OCI-M1 (cell line): Measurements from ENCODE around the gene BAIAP2.
"Not testable (repeated sequence)": the region's sequence is repeated elsewhere in the genome, so short reads cannot be mapped to it uniquely, and the experiment has no call there.

ENCODE experiments used
- DNase-seq: peaks from one replicate; lab custom pipeline; 2025; lab: John Stamatoyannopoulos, UW

The BAIAP2 gene

DNA sequence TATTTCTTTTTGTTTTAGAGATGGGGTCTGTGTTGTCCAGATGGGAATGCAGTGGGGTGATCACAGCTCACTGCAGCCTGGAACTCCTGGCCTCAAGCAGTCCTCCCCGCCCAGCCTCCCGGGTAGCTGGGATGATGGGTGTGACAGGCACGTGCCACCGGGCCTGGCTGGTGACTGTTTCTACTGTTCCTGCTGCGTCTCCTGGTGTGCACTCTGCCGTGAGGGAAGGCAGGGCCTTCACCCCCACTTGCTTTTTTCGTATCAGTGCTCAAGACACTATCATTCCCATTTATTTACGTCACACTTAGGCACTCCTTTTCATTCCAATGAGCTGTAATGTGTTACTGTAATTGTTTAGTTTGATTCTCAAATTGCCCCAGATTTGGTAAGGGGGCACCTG is 105.1 kb downstream of the BAIAP2 start:
- no peak for DNase-seq

- DNase-seq: no peak
Measured at GRCh38 chr17:81140695-81141094, 105.7 kb downstream of the BAIAP2 start.

DNA sequence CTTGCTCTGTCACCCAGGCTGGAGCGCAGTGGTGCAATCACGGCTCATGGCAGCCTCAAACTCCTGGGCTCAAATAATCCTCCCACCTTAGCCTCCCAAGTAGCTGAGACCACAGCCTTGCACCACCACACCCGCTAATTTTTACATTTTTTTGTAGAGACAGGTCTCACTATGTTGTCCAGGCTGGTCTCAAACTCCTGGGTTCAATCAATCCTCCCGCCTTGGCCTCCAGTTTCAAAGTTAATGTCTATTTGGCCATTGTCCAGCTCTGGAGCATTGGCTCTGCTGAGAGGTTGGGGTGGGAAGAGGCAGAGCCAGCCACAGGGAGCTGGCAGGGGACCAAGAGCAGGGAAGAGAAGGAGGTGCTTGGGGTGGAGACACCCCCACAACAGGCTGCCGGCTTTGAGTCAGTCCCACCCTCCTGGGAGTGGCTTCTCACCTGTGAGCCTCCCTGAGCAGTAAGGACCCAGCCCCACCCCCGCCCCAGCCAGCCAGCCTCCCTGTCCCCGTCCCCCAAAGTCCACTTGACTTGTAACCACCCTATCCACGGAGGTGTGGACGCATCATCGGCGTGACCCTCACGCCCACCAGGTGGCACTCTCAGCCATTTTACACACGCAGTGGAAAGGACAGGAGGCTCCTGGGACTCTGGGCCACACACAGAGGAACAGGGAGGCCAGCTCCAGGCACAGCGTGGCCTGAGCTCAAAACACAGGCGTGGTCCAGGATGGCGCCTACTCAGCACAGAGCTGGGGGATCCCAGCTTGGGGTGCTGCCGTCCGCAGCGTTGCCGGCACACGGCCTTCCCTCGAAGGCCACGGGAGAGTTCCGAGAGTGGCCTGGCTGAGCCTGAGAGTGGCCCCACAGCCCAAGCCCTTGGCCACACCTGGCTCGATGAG is 107.6 kb downstream of the BAIAP2 start:
- peak; percentile 87 for DNase-seq

DNA sequence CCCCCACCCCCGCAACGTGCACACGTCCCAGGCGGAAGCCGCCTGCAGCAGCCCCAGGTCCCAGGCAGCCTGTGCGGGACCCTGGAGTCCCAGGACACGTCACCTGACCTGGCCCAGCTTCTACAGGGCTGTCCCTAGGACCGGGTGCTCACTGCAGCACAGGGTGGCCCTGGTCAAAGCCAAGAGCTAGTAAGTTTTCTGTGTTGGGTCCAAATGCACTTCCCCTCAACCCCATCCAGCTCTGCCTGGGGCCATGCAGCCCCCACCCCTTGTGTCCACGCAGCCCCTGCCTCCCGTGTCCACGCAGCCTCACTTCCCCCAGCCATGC is 108.2 kb downstream of the BAIAP2 start:
- DNase-seq: no peak

GRCh38 chr17:81143717-81144422 is 108.9 kb downstream of the BAIAP2 start:
- DNase-seq: no peak

DNA sequence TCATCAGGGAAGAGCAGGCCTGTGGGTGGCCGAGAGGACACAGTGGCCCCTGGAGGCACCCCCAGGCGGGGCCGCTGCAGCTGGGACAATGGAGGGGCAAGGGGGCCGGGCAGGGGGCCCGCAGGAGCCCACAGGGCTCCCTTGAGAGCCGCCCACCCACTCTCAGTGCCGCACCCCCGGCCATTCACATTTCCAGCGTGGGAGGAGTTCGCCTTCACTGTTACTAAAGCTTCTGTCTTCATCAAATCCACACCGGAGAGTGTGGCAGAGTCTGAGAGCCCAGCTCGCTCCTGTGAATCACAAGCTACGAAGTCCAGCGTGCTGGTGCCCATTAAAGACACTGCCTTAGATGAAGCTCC is 109.5 kb downstream of the BAIAP2 start:
- DNase-seq: no peak

DNA sequence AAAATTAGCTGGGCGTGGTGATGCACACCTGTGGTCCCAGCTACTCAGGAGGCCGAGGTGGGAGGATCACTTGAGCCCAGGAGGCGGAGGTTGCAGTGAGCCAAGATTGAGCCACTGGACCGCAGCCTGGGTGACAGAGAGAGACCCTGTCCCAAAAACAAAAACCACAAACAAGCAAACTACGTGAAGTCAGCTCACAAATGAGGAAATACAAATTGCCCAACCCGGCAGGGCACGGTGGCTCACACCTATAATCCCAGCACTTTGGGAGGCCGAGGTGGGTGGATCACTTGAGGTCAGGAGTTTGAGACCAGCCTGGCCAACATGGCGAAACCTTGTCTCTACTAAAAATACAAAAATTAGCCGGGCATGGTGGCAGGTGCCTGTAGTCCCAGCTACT is 111.3 kb downstream of the BAIAP2 start:
- not testable (repeated sequence) for DNase-seq

- no peak for DNase-seq
Measured at GRCh38 chr17:81147701-81148100, 112.8 kb downstream of the BAIAP2 start.

- no peak for DNase-seq
Measured at GRCh38 chr17:81148571-81148970, 113.6 kb downstream of the BAIAP2 start.

- DNase-seq: no peak
Measured at GRCh38 chr17:81148986-81149533, 114.1 kb downstream of the BAIAP2 start.

- DNase-seq: no peak
Measured at GRCh38 chr17:81150377-81151077, 115.6 kb downstream of the BAIAP2 start.

DNA sequence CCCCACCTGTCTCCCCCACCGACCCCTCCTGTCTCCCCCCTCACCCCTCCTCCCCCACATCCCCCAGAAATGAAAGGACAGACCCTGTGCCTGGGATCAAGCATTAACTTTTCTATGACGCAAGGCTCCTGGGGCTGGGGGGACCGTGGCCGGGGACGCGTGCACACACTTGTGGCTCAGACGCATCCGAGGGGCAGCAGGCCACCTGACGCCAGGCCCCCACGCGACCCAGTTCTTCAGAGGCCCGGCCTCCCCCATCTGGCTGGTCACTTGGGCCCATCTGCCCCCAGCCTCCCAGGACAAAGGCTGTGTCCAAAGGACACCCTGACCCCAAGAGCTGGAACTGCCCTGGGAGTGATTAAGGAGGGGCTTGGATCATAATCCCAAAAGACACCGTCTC is 116.3 kb downstream of the BAIAP2 start:
- DNase-seq: no peak

DNA sequence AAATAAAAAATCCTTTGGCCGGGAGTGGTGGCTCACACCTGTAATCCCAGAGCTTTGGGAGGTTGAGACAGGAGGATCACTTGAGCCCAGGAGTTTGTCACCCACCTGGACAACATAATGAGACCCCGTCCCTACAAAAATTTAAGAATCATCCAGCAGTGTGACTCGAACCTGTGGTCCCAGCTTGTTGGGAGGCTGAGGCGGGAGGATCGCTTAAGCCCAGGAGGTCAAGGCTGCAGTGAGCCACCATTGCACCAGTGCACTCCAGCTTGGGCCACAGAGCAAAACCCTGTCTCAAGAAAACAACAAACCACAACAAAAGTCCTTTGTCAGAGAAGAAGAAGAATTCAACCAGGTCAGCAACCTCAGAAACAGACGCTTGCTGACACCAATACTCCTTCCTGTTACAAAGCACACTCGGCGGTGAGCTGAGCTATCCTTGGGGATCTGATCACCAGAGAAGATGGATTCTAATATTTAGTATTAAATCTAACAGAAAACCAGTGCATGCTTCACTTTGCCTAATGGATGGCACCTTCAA is 117.4 kb downstream of the BAIAP2 start:
- DNase-seq: no peak

DNA sequence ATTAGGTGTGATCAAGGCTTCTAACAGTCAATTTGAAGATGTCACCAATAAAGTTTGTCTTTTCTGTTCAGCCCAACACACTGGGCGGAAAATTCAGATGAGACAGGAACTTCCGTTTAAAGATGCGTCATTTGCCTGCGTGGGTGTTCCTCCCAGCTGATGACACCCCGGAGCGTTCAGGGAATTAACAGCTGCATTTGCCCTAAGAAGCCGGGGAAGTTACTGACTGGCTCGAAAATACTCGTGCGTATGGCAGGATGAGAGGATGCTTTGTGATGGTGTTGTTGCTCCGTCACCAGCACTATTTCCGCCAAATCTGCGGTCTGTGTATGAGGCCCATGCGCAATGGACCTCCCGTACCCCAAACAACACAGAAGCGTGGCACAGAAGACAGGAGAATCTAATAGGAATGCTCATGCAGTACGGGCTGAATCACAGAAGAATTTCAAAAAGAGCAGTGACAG is 118.4 kb downstream of the BAIAP2 start:
- no peak for DNase-seq

DNA sequence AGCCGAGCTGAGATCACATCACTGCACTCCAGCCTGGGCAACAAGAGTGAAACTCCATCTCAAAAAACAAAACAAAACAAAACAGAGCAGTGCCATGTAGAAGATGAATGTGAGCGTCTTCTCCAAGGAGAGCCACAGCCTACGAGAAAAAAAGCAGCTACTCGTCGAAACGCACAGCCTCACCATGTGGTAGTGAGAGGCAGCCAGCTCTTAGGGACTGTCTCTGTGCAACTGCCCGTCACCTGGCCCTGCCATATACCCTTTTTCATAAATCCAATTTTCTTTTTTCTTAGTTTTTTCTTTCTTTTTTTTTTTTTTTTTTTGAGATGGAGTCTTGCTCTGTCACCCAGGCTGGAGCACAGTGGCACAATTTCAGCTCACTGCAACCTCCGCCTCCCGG is 119.1 kb downstream of the BAIAP2 start:
- DNase-seq: not testable (repeated sequence)

DNA sequence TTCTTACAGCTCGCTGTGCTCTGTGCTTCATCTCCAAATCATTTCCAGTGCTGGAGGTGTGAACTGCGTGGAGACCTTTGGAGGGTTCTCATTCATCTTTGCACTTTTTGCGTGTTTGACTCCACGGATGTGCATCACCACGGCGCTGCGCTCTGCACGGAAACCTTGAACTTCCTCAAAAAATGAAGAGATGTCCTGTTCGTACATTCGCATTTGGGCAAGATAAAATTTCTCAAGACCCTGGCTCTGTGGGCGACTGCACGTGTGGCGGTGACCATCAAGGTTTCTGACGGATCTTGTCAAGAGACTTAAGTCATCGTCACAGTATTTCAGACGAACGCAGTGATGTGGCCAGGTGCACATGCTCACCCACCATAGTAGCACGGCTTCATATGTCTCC is 120.0 kb downstream of the BAIAP2 start:
- no peak for DNase-seq

- DNase-seq: no peak
Measured at GRCh38 chr17:81156866-81157805, 122.2 kb downstream of the BAIAP2 start.

GRCh38 chr17:81157848-81158687 is 123.1 kb downstream of the BAIAP2 start:
- DNase-seq: no peak

- DNase-seq: no peak
Measured at GRCh38 chr17:81158688-81159590, 124.0 kb downstream of the BAIAP2 start.
